Neural crest cell (in vitro differentiated cells): ENCODE measurements around the gene CYP19A1. TPM values are rescaled to one million over a fixed set of nuclear protein-coding genes. Genes with fewer than 3 reads are reported as not detected.

ENCODE experiments used
- DNase-seq: peaks from one replicate; pipeline ENCODE4 v3.0.0; 2021; ENCODE audit warnings: low read depth, mixed read lengths, low spot score
- H3K27ac Mint-ChIP-seq: one replicate; pipeline ENCODE4 v1.8.0; 2021; ENCODE audit warnings: mild to moderate bottlenecking, mixed read lengths; ENCODE audit not compliant: unreplicated experiment
- H3K27me3 Mint-ChIP-seq: 2 replicates; pipeline ENCODE4 v1.8.0; 2021; ENCODE audit warnings: low read depth, mild to moderate bottlenecking, mixed read lengths
- H3K36me3 Mint-ChIP-seq: 2 replicates; pipeline ENCODE4 v1.8.0; 2021; ENCODE audit warnings: low read depth, mild to moderate bottlenecking, mixed read lengths
- H3K4me1 Mint-ChIP-seq: 2 replicates; pipeline ENCODE4 v1.8.0; 2021; ENCODE audit warnings: mixed read lengths
- H3K4me3 Mint-ChIP-seq: one replicate; pipeline ENCODE4 v1.8.0; 2021; ENCODE audit warnings: mild to moderate bottlenecking, mixed read lengths
- H3K9me3 Mint-ChIP-seq: 2 replicates; pipeline ENCODE4 v1.8.0; 2021; ENCODE audit warnings: mixed read lengths
- CTCF ChIP-seq: fragments of 200-600 bp; sonication (generic); conservative IDR thresholded peaks from 2 replicates; pipeline ENCODE4 v1.5.0; 2021; ENCODE audit warnings: antibody characterized with exemption, mild to moderate bottlenecking
- total RNA-seq: library from RNA; stranded (reverse); gene quantifications from 2 replicates; pipeline ENCODE4 v1.2.1, GENCODE V29; 2021

CYP19A1 gene
- total RNA-seq, 1 donor from 2014 or later, result not detected

- H3K4me1 Mint-ChIP-seq, result peaks cover 3% of the 10 kb centered on the region
- no peaks in the 10 kb centered on the region for H3K9me3 Mint-ChIP-seq
- H3K36me3 Mint-ChIP-seq, result no peaks in the 10 kb centered on the region
- H3K4me3 Mint-ChIP-seq, result no peak overlapping the region
- no peak overlapping the region for H3K27ac Mint-ChIP-seq
- no peak for TF ChIP-seq CTCF
- peaks cover 3% of the 10 kb centered on the region for H3K27me3 Mint-ChIP-seq
- no peak for DNase-seq
These were observed 30.6 kb downstream of the CYP19A1 start for GRCh38 chr15:51307811-51308210.

GRCh38 chr15:51307325-51307724 is 31.1 kb downstream of the CYP19A1 start:
- Mint-ChIP-seq H3K9me3 (no peaks in the 10 kb centered on the region), H3K27me3 (peaks cover 3% of the 10 kb centered on the region), H3K4me3 (no peak overlapping the region), H3K4me1 (no peaks in the 10 kb centered on the region), H3K36me3 (no peaks in the 10 kb centered on the region), H3K27ac (no peak overlapping the region)
- TF ChIP-seq CTCF, result no peak
- DNase-seq, result no peak

GRCh38 chr15:51303462-51303980 is 34.9 kb downstream of the CYP19A1 start:
- TF ChIP-seq CTCF, result no peak
- peaks cover 10% of the 10 kb centered on the region for H3K4me1 Mint-ChIP-seq
- H3K4me3 Mint-ChIP-seq, result no peak overlapping the region

GRCh38 chr15:51302480-51302879 is 35.9 kb downstream of the CYP19A1 start:
- Mint-ChIP-seq H3K27me3 (peaks cover 3% of the 10 kb centered on the region), H3K4me3 (no peak overlapping the region), H3K36me3 (no peaks in the 10 kb centered on the region), H3K4me1 (peaks cover 10% of the 10 kb centered on the region), H3K9me3 (no peaks in the 10 kb centered on the region), H3K27ac (no peak overlapping the region)
- DNase-seq, result no peak
- TF ChIP-seq CTCF, result no peak

More at GRCh38 chr15:51303462-51303980, 34.9 kb downstream of the CYP19A1 start:
- no peaks in the 10 kb centered on the region for H3K9me3 Mint-ChIP-seq
- no peak for DNase-seq
- H3K36me3 Mint-ChIP-seq, result no peaks in the 10 kb centered on the region
- H3K27ac Mint-ChIP-seq, result no peak overlapping the region
- H3K27me3 Mint-ChIP-seq, result peaks cover 3% of the 10 kb centered on the region

- Mint-ChIP-seq H3K4me3 (no peak overlapping the region), H3K4me1 (peaks cover 10% of the 10 kb centered on the region), H3K9me3 (no peaks in the 10 kb centered on the region), H3K27me3 (no peaks in the 10 kb centered on the region), H3K36me3 (no peaks in the 10 kb centered on the region), H3K27ac (no peak overlapping the region)
- no peak for DNase-seq
- no peak for TF ChIP-seq CTCF
These were observed 39.0 kb downstream of the CYP19A1 start for GRCh38 chr15:51299187-51300015.
